ENCODE measurements around the gene PPP2R1B.

- TF ChIP-seq CTCF (IDR thresholded peaks at IDR 0.05) (no peak), POLR2A (IDR thresholded peaks at IDR 0.05) (no peak)
Measured at GRCh38 chr11:111703576-111703975, 62.6 kb downstream of the PPP2R1B start.
